ENCODE measurements around the gene ITSN1.

DNA sequence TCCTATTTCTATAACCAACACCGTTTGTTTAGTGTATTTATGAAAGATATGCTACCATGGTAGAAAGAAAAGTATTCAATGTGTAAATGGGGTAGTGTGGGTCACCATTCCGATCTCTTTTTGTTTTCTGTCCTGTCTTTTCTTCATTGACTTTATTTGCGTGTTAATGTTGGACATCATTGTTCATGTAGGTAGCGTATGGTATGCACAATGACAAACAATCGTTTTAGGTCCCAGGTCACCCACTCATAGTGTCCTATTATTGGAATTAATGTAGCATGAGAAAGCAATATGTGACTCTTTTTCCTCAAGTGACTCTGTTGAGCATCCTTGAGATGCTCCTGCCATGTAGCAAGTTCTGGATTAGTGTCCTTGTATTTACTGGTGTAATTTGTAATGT, 247.9 kb downstream of the ITSN1 start:
- TF ChIP-seq CTCF (IDR thresholded peaks at IDR 0.05) (no peak), POLR2A (IDR thresholded peaks at IDR 0.05) (no peak), POLR2AphosphoS5 (IDR thresholded peaks at IDR 0.05) (no peak)
